Stimulated activated CD4-positive, alpha-beta T cell treated with anti-CD3 and anti-CD28 coated beads, Interleukin-4, amount 100 ng/mL, for 4 hours (primary cell): ENCODE data around the gene SUSD4.

Source experiments
- DNase-seq, 2 experiments: peaks; one replicate each; pipeline ENCODE4 v3.0.0-alpha.2; 2020

Gene SUSD4

DNA sequence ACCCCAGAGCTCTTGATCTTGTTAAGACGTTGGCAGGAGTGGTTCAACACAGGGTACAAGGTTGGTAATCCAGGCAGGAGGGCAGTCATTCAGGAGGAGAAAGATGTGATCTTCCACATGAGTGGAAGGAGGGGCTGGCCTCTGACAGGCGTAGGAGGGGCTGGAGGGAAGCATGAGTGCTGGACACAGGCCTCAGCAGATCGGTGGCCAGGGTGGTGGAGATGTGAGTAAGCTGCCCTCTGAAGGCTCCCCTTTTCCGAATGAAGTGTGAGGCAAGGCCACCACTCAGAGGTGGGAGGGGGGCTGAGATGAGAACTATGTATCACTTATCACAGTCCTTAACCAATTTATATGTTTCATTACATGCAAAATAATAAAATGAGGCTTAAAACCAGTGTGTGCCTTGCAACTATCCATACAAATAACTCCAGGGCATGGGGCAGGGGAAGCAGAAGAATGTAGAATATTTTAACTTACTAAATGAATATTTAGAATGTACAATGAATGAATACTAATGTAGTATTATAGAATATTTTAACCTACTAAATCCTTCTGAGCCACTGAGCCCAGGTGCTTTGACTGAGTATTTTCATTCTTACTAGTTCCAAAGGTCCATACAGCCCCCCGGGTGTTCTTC, 117.4 kb downstream of the SUSD4 start:
- DNase-seq = no peak

DNA sequence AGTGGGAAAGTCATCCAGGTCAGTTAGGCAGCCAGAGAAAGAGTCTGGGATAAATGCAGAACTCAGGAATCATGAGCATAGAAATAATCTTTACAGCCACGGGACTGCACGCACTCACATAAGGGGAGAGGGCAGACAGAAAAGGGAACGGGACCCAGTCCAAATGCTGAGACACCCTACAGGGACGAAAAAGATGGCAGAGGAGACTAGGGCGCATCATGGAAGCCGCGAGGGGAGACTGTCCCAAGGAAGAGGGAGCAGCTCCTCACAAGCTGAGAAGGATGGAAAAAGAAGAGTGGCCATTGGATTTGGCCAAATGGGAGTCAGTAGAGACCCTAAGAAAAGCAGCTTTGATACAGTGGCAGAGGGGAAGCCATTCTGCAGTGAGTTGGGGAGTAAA, 118.0 kb downstream of the SUSD4 start:
- DNase-seq = no peak

DNA sequence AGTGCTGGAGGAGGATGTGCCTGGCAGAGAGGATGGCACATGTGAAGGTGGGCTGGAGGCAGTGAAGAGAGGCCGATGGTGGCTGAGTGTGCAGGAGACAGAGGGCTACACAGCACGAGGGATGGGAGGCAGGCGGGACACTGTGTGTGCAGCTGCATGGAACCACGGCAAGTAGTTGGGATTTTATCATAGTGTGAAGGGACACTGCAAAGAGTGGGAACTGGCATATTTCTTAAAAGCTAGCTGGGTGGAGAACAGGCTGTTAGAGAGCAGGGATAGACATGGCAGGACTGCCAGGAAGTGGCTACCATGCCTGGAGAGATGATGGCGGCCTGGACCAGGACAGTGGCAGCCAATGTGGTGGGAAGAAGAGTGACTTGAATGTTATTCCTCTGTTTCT, 118.6 kb downstream of the SUSD4 start:
- DNase-seq = no peak

DNA sequence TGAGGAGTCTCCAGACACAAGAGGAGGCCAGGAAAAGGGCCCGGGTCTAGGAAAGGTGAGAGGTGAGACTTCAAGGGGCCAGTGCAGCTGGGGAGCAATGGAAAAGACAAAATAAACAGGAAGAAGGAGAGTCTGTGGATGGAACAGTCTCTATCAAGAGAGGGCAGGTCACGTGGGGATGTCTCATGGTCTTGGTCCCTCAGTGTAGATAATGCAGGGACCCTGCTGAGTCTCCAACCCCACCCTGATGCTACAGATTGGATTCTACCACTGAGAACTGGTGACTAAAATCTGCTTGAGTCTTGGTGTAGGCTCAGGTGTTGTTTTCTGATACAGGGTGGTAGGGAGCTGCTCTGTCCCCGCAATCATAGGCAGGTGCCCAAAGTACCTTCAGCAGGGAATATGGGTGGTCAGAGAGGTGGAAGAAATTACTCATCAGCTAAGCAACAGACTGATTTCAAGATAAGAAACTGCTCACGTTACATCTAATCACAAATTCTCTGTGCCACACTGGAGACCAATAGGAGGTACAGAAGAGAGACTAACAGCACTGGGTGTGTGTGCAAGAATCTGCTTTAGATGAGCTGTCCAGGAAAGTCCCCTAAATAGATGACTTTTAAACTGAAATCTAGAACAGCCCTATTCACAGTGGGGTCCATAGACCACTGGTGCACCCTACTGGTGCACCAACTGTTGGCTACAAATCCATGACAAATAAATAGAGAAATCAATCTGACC, 119.4 kb downstream of the SUSD4 start:
- peak in 1 of 2 experiments; percentile 27 for DNase-seq

DNA sequence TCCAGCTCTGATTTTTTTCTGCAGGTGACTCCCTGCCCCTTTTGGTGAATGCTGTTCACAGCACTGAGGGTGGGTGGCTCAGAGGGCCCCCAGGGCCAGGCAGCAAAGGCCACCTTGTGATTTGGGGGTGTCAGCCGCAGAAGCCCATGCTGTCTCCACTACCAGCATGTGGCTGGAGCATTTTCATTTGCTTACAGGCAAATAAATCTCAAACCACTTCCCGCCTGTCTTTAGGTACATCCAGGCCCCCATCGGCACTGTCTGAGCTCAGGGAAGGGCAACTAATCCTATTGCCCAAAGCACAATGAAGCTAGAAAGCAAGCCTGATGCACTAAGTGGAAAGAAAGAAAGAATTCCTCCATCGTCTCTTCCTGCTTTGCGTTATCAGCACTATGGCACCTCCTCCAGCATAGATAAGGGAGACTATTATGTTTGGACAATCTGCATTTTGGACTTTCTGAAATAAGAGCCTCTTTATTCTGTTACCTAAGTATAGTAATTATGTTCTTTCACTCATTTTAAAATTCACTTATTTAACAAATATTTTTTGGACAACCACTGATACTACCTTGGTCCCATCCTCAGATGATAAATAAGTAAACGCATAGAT, 120.4 kb downstream of the SUSD4 start:
- DNase-seq = no peak

DNA sequence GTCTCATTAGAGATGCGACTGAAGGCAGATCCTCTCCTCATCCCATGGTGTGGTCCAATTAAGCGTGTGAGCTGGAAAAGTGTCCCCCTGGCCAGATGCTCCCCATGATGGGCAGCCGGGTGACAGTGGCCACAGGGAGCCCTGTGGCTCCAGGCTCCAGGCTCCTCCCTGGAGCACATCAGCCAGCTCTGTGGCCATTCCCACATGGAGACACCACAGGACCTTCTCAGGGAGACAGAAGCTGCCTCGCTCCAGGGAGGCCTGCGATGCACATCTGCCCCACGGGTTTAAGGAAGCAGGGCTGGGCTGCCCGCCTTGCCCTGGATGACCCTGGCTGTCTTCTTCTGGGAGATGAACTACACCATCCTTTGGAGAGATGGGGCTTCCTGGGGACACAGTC, 121.0 kb downstream of the SUSD4 start:
- DNase-seq = no peak

DNA sequence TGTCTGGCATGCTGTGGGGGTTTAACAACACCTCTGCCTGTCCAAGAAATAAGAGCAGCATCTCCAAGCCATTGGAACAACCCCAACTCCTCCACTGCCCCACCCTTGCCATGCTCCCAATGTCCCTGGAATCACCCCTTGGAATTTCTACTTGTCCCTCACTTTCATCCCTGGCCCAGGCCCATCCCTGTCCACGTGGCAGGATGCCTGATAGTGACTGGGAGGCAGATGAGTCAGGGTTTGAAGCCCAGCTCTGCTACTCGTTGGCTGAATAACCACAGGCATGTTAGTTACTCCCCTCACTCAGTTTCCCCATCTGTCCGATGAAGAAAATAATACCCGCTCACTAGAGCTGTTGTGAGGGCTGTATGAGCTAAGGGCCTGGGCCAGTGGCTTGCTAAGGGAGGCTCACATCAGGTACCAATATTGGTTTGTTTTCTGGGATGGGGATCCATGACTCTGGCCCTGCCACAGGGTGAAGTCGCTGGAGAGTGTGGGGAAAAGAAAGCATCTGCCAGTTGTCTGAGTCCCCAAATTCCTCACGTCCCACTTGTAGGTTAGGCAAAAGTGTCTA, 121.5 kb downstream of the SUSD4 start:
- DNase-seq = no peak

DNA sequence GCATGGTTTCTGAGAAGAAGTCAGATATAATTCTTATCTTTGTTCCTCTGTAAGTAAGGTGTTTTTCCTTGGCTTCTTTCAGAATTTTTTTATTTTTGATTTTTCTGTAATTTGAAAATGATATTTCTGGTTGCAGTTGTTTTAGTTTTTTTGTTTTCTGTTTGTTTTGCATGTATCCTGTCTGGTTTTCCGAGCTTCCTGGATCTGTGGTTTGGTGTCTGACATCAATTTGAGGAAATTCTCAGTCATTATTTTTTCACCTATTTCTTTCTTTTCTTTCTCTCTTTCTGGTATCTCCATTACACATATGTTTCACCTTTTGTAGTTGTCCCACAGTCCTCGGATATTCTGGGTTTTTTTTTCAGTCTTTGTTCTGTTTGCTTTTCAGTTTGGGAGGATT, 123.9 kb downstream of the SUSD4 start:
- DNase-seq = no peak

DNA sequence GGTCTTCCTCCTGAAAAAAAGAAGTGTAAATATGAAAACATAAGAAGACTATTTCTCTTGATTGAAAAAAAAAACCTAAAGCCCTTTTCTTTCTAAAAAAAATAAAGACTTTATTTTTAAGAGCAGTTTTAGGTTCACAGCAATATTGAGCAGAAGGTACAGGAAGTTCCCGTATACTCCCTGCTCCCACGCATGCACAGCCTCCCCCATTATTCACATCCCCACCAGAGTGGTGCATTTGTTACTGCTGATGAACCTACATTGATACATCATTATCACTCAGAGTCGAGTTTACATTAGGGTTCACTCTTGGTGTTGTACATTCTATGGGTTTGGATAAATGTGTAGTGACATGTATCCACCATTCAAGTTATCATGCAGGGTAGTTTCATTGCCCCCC, 128.9 kb downstream of the SUSD4 start:
- peak in 1 of 2 experiments; percentile 25 for DNase-seq

DNA sequence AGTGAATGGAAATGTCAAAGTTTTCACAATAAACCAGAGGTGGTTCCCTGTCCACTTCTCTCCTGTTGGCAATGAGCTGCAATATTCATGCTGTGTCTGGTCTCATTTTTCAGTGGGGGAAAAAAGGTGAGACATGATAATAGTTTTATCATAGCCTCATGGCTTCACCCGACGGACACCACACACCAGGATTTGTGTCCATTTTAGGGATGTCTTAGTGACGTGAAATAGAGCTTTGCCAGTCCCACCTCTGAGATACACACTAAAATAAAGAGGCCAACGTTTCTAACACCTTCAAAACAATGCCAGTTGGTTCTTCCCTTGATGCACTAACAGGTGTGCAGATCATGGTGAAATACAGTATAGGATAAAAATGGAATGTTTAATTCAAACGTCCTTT, 129.4 kb downstream of the SUSD4 start:
- DNase-seq = no peak

DNA sequence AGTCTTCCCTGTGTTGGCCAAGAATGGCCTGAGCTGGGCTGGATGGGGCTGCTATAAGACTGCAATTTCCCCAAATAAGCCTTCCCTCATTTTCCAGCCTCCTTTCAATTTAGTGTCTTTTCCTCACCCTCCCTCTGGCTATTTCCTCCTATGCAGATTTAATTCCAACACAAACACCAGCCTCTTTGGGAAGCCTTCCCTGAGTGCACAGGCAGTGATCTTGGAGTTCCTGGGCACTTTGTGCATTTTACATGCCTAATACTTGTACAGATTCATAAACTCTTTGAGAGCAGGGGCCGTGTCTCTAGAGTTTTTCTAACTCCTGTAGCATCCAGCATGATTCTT, 129.8 kb downstream of the SUSD4 start:
- no peak for DNase-seq

DNA sequence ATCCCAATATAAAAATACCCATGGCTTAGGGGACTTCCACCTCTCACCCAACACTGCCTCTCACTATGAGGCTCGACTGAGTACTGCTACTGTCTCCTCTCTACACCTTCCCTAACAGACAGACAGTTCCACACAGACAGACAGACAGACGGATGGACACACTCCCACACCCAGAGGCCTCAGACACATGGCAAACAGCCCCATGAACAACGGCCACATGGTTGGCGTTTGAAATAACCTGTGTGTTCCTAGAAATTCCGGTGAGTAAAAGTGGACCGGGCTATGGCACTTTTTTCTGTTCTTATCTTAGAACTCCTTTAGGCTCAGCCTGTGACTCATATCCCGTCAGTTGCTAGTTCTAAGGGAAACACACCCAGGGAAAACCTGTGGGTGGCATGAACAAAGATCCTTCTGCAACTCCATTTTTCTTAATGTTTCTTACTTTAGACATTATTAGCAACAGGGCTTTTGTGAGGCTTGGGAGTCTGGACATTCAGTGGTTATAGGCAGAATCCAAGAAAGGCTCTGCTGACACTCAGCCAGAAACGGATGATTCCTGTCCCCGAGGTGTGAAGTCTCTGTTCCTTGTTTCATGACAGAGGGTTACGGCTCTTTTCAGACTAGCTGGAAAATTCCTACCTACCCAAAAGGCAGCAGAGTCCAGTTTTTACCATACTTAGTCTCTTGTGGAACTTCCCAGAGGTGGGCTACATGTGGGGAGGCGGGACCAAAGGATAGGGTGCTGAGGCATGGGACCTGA, 130.4 kb downstream of the SUSD4 start:
- DNase-seq = no peak

DNA sequence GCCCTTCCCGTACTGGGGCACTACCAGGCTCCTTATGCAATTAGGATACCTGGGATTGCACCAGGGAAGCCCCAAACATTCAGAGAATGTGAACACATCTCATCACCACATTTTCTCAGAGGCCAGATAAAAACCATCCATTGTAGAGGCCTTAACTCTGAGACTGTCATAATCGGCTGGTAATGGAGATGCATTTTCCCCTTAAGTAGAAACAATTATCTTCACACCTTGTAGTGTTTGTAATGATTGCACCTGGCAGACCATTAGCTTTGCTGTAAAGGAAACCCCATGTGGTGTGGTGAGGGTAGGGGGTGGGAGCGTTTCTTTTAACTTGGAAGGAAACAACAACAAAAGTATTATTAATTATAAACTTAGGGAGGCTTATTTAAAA, 131.0 kb downstream of the SUSD4 start:
- DNase-seq = no peak

DNA sequence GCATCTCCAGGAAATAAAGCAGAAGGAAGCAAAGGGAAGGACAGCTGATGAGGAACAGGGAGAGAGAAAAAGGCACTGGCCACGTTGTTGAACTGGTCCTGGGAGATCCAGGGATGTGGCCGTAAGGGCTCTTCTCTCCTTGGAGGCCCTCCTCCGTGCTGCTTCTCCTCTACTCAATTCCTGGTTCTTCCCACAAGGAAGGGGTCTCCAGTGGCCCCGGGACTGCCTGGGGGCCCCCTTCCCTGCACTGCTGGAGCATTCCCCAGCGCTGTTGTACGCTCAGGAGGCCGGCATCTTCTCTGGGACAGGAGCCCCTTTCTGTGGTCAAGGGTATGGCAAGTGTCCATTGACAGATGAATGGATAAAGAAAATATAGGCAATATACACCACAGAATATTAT, 132.4 kb downstream of the SUSD4 start:
- DNase-seq = no peak

DNA sequence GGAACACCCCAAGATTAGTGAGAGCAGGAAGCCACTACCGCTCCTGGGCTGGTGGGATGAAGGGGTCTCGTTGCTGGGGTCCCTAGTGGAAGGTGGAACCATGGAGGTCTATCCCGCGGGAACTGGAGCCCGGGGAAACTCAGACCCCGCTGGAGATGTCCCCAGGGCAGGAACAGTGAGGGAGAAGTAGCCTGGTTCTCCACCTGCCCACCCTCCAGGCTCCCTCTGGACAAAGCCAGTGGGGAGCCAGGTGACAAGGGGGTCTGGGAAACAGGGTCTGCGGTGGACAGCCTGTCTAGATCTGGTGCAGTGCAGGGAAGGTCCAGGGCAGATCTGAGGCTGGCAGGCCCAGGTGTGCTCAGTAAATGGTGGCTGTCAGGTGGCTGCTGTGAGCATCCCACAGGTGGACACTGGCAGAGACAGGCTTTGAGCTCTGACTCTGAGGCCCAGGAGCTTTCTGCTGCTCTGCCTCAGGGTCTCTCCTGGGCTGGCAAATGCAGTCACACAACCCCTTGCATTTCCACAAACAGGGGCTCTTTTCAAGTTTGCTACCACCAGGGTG, 132.9 kb downstream of the SUSD4 start:
- no peak for DNase-seq

DNA sequence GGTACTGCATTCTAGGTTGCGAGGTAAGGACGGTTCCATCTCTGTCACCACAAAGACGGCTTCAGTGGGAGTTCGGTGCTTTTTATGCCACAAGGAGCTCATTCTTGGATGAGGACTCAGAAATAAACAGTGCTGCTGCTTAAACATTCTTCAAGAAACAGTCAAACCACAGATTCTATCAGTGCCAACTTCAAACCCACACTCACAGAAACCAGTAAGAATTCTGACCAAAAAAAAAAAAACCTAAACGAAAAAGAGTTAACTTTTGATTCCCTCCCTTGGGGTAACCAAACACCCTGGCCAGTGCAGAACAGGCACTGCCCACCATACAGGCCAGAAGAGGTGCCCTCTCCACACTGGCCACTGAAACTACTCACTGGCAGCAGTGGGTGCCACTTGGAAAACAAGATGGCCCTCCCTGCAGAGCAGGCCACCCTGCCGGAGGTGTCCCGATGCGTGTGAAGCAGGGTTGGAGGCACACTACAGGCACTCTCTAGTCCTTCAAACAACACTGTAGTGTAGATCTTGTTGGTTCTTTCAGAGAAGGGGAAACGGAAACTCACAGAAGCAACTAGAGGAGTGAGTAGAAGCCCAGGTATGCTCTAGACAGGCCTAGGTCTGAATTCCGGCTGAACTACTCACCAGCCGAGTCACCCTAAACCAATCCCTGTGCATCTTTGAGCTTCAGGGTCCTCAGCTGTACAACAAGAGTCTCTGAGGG, 133.7 kb downstream of the SUSD4 start:
- DNase-seq = no peak

DNA sequence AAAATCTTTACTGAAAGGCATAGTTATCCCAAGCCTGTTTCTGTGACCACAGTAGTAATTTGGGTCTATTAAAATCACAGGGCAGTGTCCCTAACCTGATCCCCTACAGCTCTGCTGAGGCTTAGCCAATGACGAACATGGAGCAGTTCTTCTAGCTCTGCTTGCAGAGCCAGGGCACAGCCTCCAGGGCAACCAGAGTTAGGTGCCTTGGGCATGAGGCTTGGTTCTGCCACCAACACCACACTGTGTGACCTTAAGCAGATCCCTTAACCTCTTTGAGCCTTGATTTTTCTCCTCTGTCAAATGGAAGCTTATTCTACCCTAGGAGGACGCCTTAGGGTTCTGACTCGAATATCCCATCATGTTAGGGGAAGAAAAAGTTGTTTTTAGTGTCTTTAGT, 134.2 kb downstream of the SUSD4 start:
- no peak for DNase-seq

DNA sequence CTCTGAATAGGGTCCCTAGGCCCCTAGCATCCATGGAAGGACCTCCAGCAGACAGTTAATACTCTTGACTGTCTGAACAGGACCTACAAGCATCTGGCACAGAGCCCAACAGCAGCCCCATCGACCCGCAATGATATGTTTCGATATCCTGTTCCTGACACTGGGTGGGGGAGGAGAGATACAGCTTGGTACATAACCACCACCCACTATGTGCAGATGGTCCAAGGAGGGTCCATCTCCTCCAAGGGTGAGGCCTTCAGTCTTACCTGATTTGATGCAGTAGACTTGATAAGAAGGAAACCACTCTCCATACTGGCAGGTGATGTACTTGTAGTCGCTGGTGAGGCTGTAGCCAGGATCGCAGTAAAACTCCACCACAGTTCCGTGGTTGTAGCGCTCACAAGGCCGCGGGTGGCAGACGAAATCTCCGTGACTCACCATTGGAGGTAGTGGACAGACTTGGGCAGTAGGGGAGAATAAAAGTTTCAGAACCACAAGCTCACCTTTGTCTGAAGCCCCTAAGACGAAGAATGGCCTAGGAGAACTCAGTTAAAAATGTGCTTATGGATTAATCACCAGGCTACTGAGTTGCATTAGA, 134.9 kb downstream of the SUSD4 start:
- no peak for DNase-seq

DNA sequence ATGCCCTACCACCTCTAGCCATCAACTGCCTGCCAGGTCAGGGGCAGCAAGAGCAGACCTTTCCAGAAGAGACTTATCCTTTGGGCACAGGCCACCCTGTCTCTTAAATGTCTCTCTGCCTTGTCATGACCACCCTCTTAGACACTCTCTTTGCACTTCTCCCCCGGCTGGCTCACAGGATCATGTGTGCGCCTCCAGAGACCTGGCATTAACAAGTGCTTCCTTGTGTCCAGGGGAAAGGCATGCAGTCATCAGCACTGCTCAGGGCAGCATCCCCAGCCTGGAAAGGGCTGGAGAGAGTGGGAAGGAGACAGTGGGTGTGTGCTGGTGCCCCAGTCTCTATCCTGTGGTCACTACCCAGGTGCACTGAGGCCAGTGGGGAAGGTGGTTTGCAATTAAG, 135.8 kb downstream of the SUSD4 start:
- no peak for DNase-seq

DNA sequence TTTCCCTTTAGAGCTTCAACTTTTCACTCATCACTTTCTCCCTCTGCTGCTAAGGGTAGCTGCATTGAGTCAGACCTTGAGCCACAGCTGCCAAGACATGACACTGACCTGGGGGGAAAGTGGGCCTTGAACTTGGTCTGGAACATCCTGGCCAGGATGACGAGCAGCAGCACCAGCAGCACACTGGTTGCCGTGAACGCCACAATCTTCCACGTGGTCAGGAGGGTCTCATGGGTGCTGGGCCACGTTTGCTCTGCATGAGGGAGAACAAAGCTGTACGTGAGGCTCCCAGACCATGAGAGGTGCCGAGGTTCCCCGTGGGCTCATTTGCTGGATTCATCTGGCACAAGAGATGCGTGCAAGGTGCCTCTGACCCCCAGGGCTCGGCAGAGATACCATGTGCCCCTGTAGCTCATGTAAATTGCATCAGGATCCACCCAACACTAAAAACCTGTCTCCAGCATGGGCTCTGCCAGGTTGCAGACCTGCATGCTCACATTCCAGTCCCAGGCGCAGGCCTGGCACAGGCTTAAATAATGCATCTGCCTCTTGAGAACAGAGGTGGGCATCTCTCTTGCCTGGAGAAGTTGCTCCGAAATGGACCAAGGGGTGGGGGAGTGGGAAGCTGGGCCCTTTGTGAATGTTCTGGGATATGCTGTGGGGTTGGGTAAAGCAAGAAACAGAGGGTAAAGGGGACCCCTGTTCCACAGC, 136.3 kb downstream of the SUSD4 start:
- no peak for DNase-seq

DNA sequence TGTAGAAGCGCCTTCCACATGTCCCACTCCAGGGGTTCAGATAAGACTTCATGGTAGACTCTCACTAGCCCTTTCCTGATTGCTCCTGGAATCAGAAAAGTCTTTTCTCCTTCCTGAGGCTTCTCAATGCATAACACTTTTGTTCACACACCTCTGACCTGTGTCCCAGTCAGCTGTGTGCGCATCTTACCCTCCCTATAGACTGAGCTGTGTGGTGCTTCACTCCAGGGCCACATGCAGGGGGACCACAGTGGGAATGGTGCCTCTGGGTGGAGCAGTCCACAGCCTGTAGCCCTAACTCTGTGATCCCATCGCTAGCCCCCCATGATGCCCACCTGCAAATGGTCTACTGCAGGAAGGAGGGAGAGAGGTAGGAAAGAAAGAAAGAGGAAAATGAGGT, 136.9 kb downstream of the SUSD4 start:
- DNase-seq = no peak
